ENCODE measurements around the gene EFCAB12. TPM values are rescaled to one million over a fixed set of nuclear protein-coding genes. Genes with fewer than 3 reads are reported as not detected.
"Not testable (repeated sequence)": the region's sequence is repeated elsewhere in the genome, so short reads cannot be mapped to it uniquely, and the experiment has no call there.

EFCAB12 gene
- total RNA-seq, 1 donor from 2014 or later: 0.39 TPM

DNA sequence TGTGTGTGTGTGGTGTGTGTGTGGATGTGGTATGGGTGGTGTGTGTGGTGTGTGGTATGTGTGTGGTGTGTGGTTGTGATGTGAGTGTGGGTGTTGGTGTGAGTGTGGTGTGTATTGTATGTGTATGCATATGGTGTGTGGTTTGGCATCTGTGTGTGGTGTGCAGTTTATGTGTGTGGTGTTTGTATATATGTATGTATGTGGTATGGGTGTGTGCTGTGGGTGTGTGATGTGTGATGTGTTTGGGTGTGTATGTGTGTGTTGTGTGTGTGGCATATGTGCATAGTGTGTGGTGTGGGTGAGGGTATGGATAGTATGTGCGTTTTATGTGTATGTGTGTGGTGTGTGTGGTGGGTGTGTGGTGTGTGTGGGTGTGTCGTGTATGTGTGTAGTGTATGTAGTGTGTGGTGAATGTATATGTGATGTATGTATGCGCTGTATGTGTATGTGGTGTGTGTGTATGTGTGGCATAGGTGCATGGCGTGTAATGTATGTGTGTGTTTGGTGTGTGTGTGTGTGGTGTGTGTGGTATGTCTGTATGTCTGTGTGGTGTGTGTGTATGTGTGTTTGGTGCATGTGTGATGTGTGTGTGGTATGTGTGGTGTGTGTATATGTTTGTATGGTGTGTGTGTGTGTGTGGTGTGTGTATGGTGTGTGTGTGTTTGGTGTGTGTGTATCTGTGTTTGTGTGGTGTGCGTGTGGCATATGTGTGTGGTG lies 58.0 kb downstream of the EFCAB12 start:
- intact Hi-C loops (cut with micrococcal nuclease): no loop called here

DNA sequence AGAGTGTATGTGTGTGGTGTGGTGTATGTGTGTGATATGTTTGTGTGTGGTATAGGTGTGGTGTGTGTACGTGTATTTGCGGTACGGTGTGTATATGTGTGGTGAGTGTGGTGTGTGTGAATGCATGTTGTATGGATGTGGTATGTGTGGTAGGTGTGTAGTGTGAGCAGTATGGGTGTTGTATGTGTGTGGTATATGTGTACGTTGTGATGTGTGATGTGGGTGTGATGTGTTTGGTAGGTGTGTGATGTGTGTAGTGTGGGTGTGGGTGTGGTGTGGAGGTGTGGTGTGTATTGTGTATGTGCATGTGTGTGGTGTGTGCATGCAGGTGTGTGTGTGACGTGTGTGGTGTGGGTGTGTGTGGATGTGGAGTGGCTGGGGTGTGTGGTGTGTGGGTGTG lies 58.7 kb downstream of the EFCAB12 start:
- intact Hi-C loops (cut with micrococcal nuclease): no loop called here

DNA sequence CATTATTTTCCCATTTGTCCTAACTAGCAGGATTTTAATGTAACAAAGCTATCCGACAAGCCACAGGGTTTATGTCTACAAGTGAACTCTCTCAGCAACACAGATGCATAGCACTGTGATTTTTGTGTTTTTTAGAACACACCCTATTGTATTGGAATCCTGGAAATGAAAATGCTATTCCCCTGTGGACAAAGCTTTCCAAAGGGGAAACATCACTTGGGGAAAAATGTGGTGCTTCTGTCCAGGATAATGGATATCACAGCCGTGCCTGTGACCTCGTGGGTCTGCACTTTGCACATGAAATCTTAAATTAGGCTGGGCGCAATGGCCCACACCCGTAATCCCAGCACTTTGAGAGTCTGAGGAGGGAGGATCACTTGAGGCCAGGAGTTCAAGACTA lies 60.6 kb downstream of the EFCAB12 start:
- intact Hi-C loops (cut with micrococcal nuclease): no loop called here

DNA sequence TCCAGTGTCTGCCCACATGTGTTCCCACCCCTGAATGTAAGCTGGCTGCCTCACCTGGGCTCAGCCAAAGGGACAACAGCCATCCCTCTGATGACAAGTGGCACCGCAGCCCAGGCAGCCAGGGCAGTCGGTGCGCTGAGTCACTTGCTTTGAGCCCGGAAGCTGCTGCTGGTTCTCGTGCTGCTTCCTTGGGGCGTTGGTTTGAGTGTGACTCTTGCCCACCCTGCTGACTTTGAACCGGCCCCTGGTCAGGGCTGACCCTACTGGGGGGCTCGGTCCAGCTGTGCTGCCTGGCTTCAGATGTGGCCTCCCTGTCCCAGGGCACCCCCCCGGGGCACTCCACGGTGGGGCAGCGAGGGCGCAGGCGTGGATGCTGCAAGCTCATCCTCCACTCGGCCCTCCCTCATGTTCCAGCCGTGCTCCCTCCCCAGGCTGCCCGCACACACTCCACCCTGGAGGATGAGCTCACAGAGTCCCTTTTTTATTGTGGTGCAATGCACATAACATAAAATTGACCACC lies 62.1 kb downstream of the EFCAB12 start:
- intact Hi-C loops (cut with micrococcal nuclease): no loop called here

DNA sequence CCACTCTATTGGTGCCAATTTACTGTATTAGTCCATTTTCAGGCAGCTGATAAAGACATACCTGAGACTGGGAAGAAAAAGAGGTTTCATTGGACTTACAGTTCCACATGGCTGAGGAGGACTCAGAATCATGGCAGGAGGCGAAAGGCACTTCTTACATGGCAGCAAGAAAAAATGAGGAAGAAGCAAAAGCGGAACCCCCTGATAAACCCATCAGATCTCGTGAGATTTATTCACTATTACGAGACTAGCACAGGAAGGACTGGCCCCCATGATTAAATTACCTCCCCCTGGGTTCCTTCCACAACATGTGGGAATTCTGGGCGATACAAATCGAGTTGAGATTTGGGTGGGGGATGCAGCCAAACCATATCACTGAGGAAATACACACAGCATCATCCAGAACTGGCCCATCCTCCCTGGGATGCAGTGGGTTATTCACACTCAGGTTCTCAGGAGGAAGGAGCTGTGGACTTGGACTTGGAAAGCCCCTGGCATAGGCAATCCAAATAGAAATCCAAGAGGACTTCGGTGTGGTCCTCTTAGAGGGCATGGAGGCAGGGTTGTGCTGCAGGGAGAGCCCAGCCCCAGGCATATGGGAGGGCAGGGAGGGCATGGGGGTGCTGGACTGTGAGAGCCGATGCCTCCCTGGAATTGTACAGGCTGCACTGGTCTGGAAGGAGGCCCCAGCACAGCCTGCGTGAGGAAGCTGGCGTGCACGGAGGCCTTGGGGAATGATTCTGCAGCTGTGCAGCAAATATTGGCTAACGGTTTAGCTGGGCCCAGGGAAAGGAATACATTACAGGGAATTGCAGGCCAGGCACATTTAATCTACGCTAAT lies 62.9 kb downstream of the EFCAB12 start:
- intact Hi-C loops (cut with micrococcal nuclease): no loop called here

DNA sequence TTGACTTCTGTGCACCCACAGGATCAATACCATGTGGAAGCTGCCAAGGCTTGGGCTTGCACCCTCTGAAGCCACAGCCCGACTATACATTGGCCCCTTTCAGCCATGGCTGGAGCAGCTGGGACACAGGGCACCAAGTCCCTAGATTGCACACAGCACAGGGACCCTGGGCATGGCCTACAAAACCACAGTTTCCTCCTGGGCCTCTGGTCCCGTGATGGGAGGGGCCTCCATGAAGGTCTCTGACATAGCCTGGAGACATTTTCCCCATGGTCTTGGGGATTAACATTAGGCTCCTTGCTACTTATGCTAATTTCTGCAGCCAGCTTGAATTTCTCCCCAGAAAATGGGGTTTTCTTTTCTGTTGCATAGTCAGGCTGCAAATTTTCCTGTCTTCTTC lies 63.6 kb downstream of the EFCAB12 start:
- intact Hi-C loops (cut with micrococcal nuclease): not testable (repeated sequence)

DNA sequence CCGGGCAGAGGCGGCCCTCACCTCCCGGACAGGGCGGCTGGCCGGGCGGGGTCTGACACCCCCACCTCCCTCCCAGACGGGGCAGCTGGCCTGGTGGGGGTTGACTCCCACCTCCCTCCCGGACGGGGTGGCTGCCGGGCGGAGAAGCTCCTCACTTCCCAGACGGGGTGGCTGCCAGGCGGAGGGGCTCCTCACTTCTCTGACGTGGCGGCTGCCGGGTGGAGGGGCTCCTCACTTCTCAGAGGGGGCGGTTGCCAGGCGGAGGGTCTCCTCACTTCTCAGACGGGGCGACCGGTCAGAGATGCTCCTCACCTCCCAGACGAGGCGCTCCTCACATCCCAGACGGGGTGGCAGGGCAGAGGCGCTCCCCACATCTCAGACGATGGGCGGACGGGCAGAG lies 65.1 kb downstream of the EFCAB12 start:
- intact Hi-C loops (cut with micrococcal nuclease): not testable (repeated sequence)

GRCh38 chr3:129360705-129361460 lies 67.6 kb downstream of the EFCAB12 start:
- intact Hi-C loops (cut with micrococcal nuclease): no loop called here

DNA sequence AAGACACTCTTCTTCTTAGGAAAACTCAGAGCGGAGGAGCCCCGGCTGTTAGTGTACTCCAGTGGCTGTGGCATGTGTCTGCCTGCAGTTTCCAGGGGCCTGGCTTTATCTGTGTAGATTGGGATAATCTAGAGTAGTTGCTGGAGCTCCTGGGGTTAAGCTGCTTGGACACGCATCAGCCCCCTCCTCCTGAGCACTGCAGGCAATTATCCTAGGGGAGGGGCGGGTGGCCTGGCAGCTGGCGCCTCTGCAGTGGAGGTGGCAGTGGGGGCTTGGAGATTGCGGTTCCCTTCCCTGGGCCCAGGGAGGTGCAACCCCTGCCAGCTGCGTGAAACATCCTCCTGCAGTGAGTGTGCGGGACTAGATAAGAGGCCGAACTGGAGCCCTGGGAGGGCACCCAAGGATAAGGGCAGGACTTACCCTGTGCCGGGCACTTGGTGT lies 68.2 kb downstream of the EFCAB12 start:
- intact Hi-C loops (cut with micrococcal nuclease): no loop called here

- intact Hi-C loops (cut with micrococcal nuclease): no loop called here
These were observed 69.6 kb downstream of the EFCAB12 start for GRCh38 chr3:129358772-129359371.

DNA sequence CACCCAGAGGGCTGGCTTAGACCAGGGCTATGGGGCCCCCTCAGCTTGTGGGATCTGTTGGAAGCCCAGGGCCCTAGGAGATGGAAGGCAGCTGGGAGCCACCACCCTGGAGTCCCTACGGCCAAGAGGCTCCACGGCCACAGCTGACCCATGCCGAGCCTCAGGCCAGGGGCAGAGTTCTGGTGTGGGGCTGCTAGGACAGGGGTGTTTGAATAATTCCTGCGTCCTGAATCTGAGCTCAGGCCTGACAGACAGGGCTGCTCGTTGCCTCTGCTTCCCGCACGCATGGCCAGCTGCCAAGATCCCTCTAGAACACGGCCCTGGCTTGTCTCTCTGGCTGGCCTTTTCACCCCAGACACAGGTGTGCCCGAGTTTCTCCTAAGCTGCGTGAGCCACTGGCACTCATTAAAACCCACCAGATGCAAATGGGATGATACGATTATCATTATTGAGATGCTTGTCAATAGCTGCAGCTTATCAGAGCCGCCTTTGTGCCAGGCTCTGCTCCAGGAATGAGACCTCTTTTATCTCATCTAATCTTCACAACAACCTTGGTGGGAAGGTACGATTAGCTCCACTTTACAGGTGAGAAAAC lies 70.2 kb downstream of the EFCAB12 start:
- intact Hi-C loops (cut with micrococcal nuclease): no loop called here

DNA sequence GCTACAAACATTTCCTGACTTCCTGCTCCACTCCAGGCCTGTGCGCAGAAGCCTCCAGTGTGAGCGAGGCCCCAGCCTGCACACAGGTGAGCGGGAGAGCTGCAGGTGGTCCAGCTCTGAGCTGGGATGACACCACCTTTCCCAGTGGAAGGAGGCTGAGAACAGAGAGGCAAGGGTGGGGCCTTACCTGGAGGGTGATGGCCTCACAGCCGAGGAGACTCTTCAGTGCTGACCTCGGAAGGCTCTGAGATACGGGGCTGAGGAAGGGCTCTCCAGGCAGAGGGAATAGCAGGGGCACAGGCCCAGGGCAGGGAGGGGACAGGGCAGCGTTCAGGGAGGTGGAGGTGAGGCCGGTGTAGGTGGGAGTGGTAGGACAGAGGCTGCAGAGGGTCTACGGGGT lies 70.8 kb downstream of the EFCAB12 start:
- intact Hi-C loops (cut with micrococcal nuclease): no loop called here

DNA sequence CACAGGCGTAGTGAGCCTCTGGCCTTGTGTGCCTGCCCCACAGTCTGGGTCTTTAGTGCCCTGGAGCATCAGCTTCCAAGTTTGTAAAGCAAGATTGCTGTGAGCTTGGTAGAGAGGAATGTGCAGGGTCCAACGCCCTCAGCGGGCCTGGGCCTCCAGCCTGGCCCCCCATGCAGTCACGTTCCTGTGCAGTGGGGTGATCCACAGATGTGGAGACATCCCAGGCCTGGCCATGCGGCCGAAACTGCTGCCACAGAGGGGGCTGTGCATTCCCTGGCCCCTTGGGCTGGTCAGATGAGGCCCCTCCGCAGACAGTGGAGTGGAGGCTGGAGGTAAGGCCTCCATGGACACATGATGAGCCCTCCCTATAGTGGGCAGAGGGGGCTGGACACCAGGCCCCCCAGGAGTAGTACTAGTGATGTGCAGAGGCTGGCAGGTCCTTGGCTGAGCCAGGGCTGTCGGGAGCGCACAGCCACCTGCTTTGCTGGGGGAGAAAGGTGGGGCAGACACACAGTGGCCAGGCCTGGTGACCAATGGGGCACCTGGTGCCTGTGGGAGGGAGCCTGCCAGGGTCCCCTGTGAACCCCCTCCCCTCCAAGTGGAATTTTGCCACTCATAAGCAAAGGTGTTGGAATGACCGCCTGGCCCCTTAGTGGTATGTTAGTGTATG lies 71.5 kb downstream of the EFCAB12 start:
- intact Hi-C loops (cut with micrococcal nuclease): no loop called here

- intact Hi-C loops (cut with micrococcal nuclease): no loop called here
These were observed 74.9 kb downstream of the EFCAB12 start for GRCh38 chr3:129353589-129353941.

DNA sequence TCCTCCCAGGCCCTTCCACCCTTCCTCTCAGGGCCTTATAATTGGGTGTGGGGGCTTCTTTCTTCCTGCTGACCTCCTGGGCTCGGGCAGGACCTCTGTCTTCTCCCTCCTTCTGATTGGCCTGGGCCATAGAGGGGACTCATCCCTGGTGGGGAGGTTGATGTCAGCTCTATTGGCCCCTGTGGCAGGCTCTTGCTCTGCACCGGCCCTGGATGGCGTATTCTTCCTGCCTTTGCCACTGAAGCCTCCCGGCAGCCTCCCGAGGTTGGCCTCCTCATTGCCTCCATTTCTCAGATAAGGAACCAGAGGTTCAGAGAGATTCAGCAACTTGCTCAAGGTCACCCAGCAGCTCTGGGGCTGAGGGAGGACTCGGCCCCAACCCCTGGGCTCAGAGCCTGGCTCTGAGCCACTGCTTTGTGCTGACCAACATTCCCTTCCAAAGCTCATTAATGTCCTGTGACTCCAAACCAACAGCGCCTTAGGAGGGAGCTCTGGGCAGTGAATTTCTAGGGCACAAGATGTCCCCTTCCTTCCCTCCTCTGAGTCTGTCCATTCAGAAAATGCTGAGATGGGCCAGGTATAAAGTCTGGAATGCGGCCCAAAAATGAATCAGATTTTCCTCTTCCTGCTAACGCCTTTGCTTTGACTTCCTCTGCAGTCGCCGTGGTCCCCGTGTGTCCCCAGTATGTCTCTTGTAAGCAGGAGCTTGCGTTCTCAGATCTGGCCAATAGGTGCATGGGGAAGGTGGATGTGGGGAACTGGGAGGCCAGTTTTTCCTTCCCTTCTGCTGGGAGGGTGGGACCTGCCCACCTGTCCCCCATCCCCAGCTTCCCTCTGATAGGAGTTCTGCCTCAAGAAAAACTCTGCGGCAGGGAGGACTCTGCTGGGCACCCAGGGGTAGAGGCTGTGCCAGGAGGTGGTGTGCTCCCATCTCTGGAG lies 75.5 kb downstream of the EFCAB12 start:
- intact Hi-C loops (cut with micrococcal nuclease): no loop called here

- intact Hi-C loops (cut with micrococcal nuclease): no loop called here
These were observed 76.4 kb downstream of the EFCAB12 start for GRCh38 chr3:129352045-129352444.

Measured in T-helper 2 cell treated with Interferon-gamma antibody and Interleukin-4, amounts not matched to agents 100 ng/mL and 5 ng/mL, for 36 hours (primary cell).